Gastrocnemius medialis (tissue), 4 donors: ENCODE results near the gene GRP.

Experiments used
- CTCF ChIP-seq, 5 experiments: fragments of 450-650 bp in 3 of 5; fragments of 200-600 bp in 2 of 5; sonication (generic) in 2 of 5; IDR thresholded peaks in 4 of 5; conservative IDR thresholded peaks in 1 of 5; 1 replicate in 4 of 5; 2 replicates in 1 of 5; pipeline ENCODE4 v1.5.1; 2016 to 2019; ENCODE audit warnings: antibody characterized with exemption in 5 of 5, mild to moderate bottlenecking in 3 of 5, moderate library complexity in 3 of 5
- POLR2A ChIP-seq, 2 donors: fragments of 450-650 bp; IDR thresholded peaks; one replicate each; pipeline ENCODE4 v1.6.1; 2017; ENCODE audit warnings: antibody characterized with exemption in 2 of 2, mild to moderate bottlenecking in 2 of 2, moderate library complexity in 2 of 2

- no peak for TF ChIP-seq CTCF (IDR thresholded peaks at IDR 0.05 in 4 of 5, conservative IDR thresholded peaks at IDR 0.05 in 1 of 5)
- TF ChIP-seq POLR2A (IDR thresholded peaks at IDR 0.05), result no peak
These were observed 44.2 kb downstream of the GRP start for GRCh38 chr18:59264121-59264571.
